WTC11 (cell line): ENCODE measurements around the gene HDLBP.

ENCODE experiments used
- MXD4 ChIP-seq: fragments of 250-450 bp; sonication (Bioruptor Pico); IDR thresholded peaks from 2 replicates; pipeline ENCODE4 v1.8.0; 2021; ENCODE audit warnings: mild to moderate bottlenecking, moderate library complexity, borderline replicate concordance
- NR3C1 ChIP-seq: sonication (generic); formaldehyde crosslinking; conservative IDR thresholded peaks from 2 replicates; pipeline ENCODE4 v1.8.1; 2023; ENCODE audit warnings: low read depth, mild to moderate bottlenecking, missing genetic modification reagents
- ZNF121 ChIP-seq: sonication (generic); formaldehyde crosslinking; IDR thresholded peaks from 2 replicates; pipeline ENCODE4 v1.8.0; 2023; ENCODE audit warnings: missing genetic modification reagents
- TF ChIP-seq, protein P1 (sequence below): sonication (generic); formaldehyde crosslinking; IDR thresholded peaks from 2 replicates; pipeline ENCODE4 v1.8.1; 2023; ENCODE audit warnings: mild to moderate bottlenecking, missing genetic modification reagents, moderate library complexity
- TF ChIP-seq, protein P2 (sequence below): fragments of 200-600 bp; IDR thresholded peaks from 2 replicates; pipeline ENCODE4 v1.8.0; 2022; ENCODE audit warnings: antibody characterized with exemption
- TF ChIP-seq, protein P3 (sequence below): sonication (generic); formaldehyde crosslinking; IDR thresholded peaks from 2 replicates; pipeline ENCODE4 v1.8.1; 2022; ENCODE audit warnings: low read depth, missing genetic modification reagents, borderline replicate concordance
- TF ChIP-seq, protein P4 (sequence below): sonication (generic); formaldehyde crosslinking; IDR thresholded peaks from 2 replicates; pipeline ENCODE4 v1.8.1; 2023; ENCODE audit warnings: mild to moderate bottlenecking, missing genetic modification reagents
- TF ChIP-seq, protein P5 (sequence below): sonication (generic); formaldehyde crosslinking; conservative IDR thresholded peaks from 2 replicates; pipeline ENCODE4 v1.8.1; 2022; ENCODE audit warnings: mild to moderate bottlenecking, missing genetic modification reagents

DNA sequence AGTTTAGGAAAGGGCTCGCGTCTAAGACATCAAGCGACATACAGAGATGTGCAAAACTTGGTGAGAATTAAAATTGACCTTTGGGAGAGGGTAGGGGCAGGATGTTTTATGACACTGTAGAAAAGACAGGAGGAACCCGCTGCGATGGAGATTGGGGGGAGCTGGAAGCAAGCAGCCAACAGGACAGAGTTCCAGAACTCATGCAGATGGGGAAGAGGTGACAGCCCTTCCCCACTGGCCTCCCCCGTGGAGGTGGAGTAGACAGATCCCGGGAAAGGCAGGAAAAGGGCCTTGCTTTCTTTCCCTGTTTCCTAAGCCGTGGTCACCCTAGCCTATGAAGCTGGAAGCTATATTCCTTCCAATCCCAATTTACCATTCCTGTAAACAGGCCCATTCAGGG lies 87.9 kb downstream of the HDLBP start:
- TF ChIP-seq, protein P1, sequence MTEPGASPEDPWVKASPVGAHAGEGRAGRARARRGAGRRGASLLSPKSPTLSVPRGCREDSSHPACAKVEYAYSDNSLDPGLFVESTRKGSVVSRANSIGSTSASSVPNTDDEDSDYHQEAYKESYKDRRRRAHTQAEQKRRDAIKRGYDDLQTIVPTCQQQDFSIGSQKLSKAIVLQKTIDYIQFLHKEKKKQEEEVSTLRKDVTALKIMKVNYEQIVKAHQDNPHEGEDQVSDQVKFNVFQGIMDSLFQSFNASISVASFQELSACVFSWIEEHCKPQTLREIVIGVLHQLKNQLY, result no peak
- TF ChIP-seq, protein P2, sequence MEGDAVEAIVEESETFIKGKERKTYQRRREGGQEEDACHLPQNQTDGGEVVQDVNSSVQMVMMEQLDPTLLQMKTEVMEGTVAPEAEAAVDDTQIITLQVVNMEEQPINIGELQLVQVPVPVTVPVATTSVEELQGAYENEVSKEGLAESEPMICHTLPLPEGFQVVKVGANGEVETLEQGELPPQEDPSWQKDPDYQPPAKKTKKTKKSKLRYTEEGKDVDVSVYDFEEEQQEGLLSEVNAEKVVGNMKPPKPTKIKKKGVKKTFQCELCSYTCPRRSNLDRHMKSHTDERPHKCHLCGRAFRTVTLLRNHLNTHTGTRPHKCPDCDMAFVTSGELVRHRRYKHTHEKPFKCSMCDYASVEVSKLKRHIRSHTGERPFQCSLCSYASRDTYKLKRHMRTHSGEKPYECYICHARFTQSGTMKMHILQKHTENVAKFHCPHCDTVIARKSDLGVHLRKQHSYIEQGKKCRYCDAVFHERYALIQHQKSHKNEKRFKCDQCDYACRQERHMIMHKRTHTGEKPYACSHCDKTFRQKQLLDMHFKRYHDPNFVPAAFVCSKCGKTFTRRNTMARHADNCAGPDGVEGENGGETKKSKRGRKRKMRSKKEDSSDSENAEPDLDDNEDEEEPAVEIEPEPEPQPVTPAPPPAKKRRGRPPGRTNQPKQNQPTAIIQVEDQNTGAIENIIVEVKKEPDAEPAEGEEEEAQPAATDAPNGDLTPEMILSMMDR, result no peak
- TF ChIP-seq, protein P3, sequence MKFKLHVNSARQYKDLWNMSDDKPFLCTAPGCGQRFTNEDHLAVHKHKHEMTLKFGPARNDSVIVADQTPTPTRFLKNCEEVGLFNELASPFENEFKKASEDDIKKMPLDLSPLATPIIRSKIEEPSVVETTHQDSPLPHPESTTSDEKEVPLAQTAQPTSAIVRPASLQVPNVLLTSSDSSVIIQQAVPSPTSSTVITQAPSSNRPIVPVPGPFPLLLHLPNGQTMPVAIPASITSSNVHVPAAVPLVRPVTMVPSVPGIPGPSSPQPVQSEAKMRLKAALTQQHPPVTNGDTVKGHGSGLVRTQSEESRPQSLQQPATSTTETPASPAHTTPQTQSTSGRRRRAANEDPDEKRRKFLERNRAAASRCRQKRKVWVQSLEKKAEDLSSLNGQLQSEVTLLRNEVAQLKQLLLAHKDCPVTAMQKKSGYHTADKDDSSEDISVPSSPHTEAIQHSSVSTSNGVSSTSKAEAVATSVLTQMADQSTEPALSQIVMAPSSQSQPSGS, result no peak
- TF ChIP-seq, protein P4, sequence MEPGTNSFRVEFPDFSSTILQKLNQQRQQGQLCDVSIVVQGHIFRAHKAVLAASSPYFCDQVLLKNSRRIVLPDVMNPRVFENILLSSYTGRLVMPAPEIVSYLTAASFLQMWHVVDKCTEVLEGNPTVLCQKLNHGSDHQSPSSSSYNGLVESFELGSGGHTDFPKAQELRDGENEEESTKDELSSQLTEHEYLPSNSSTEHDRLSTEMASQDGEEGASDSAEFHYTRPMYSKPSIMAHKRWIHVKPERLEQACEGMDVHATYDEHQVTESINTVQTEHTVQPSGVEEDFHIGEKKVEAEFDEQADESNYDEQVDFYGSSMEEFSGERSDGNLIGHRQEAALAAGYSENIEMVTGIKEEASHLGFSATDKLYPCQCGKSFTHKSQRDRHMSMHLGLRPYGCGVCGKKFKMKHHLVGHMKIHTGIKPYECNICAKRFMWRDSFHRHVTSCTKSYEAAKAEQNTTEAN (CRISPR knock-in tag), result no peak
- no peak for TF ChIP-seq MXD4 (CRISPR knock-in tag)
- TF ChIP-seq NR3C1, result no peak
- no peak for TF ChIP-seq ZNF121 (CRISPR knock-in tag)
- TF ChIP-seq, protein P5, sequence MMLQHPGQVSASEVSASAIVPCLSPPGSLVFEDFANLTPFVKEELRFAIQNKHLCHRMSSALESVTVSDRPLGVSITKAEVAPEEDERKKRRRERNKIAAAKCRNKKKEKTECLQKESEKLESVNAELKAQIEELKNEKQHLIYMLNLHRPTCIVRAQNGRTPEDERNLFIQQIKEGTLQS (CRISPR knock-in tag), result no peak
